Fibroblast of lung (primary cell): ENCODE results near the gene KRT34. TPM values are rescaled to one million over a fixed set of nuclear protein-coding genes. Genes with fewer than 3 reads are reported as not detected.

Experiments
- DNase-seq, 2 donors: peaks; one replicate each; pipeline versions ENCODE4 v3.0.0 to v3.0.0-alpha.2; 2010; ENCODE audit warnings: low read depth in 2 of 2
- H2AFZ ChIP-seq: 2 replicates; pipeline ENCODE4 v1.5.1; 2012; ENCODE audit warnings: low read length, control low read depth, inconsistent platforms
- H3K27ac ChIP-seq: 2 replicates; pipeline ENCODE4 v1.5.1; 2011; ENCODE audit warnings: low read length, control low read depth; ENCODE audit not compliant: insufficient read depth
- H3K27me3 ChIP-seq: 2 replicates; pipeline ENCODE4 v1.5.1; 2011; ENCODE audit warnings: mild to moderate bottlenecking, low read length; ENCODE audit not compliant: control insufficient read depth, insufficient read depth
- H3K36me3 ChIP-seq: 2 replicates; pipeline ENCODE4 v1.5.1; 2011; ENCODE audit warnings: low read length; ENCODE audit not compliant: control insufficient read depth, insufficient read depth
- H3K4me1 ChIP-seq: 2 replicates; pipeline ENCODE4 v1.5.1; 2011; ENCODE audit warnings: low read length; ENCODE audit not compliant: control insufficient read depth, insufficient read depth; ENCODE audit errors: extremely low read depth
- H3K4me2 ChIP-seq: 2 replicates; pipeline ENCODE4 v1.5.1; 2011; ENCODE audit warnings: low read length, control low read depth; ENCODE audit not compliant: insufficient read depth; ENCODE audit errors: extremely low read depth
- H3K4me3 ChIP-seq, 4 experiments: fragments of 200-600 bp in 1 of 4; sonication (generic) in 1 of 4; replicated peaks in 1 of 4; 2 replicates each; pipeline ENCODE4 v1.5.1; 2011 to 2016; ENCODE audit warnings: low read length in 4 of 4, low read depth in 3 of 4, mild to moderate bottlenecking in 3 of 4, control low read depth in 2 of 4, inconsistent platforms in 1 of 4, mixed read lengths in 1 of 4; ENCODE audit not compliant: insufficient read depth in 1 of 4; ENCODE audit errors: control extremely low read depth in 1 of 4
- H3K79me2 ChIP-seq: 2 replicates; pipeline ENCODE4 v1.5.1; 2012; ENCODE audit warnings: mild to moderate bottlenecking, low read length, inconsistent platforms; ENCODE audit not compliant: control insufficient read depth, insufficient read depth
- H3K9ac ChIP-seq: 2 replicates; pipeline ENCODE4 v1.5.1; 2011; ENCODE audit warnings: mild to moderate bottlenecking, low read length, control low read depth; ENCODE audit not compliant: insufficient read depth
- H3K9me3 ChIP-seq: 2 replicates; pipeline ENCODE4 v1.5.1; 2012; ENCODE audit warnings: low read depth, low read length; ENCODE audit not compliant: control insufficient read depth, insufficient read depth
- H4K20me1 ChIP-seq: 2 replicates; pipeline ENCODE4 v1.5.1; 2011; ENCODE audit warnings: low read length; ENCODE audit not compliant: control insufficient read depth, insufficient read depth; ENCODE audit errors: extremely low read depth
- CTCF ChIP-seq, 2 donors: IDR thresholded peaks in 1 of 2; conservative IDR thresholded peaks in 1 of 2; 1 replicate in 1 of 2; 2 replicates in 1 of 2; pipeline ENCODE4 v1.5.1; 2011 to 2012; ENCODE audit warnings: low read length in 2 of 2, control low read depth in 1 of 2, inconsistent platforms in 1 of 2, low read depth in 1 of 2, mild to moderate bottlenecking in 1 of 2
- EZH2 ChIP-seq: IDR thresholded peaks from 2 replicates; pipeline ENCODE4 v1.5.1; 2012; ENCODE audit warnings: low read length, control low read depth, mild to moderate bottlenecking; ENCODE audit errors: missing control alignments
- polyA plus RNA-seq, 2 donors: library from polyadenylated mRNA; depleted of rRNA in 1 of 2; stranded (reverse) in 1 of 2; unstranded in 1 of 2; fragments of >200 nt; gene quantifications; 2 replicates each; pipeline ENCODE4 v1.2.1, GENCODE V29; 2011 to 2012; ENCODE audit warnings: missing spikeins in 1 of 2
- total RNA-seq: library from RNA; depleted of rRNA; stranded (reverse); fragments of >200 nt; gene quantifications from 2 replicates; pipeline ENCODE4 v1.2.1, GENCODE V29; 2014

KRT34 gene
- total and polyA plus RNA-seq, 2 donors (not counting 1 experiment from before 2014, with no cell fraction given), result under 0.01 to 1.00 TPM

DNA sequence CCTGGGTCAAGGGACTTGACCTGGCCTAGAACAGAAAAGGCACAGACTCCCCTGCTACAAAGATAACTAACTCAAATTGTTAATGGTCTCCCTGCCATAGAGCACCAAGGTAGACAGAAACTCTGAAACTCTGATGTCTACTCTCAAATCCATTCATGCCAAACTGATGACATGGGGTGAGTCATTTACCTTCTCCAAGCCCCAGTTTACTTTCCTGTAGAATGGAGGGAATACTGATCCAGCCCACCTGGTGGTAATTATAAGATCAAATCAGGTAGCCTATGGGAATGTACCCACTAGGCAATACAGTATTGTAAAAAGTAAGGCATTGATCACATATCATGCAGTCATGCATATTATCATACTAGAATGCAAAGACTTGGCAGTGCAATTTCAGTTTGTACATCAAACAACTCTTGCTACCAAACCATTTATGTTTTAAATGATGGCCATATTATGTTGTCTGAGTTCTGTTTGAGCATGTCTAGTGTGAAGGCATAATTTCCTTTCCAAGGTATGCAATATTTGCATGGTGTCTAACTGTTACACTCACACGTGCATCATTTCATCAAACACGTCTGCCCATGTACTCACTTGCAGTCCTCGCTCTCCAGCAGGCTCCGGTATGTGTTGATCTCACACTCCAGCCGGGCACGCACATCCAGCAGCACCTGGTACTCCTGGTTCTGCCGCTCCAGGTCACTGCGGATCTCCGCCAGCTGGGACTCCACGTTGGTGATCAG, 12.3 kb upstream of the KRT34 start:
- Histone ChIP-seq H3K27ac (no peak overlapping the region), H4K20me1 (no peaks in the 10 kb centered on the region), H3K79me2 (no peaks in the 10 kb centered on the region), H3K27me3 (peaks cover 2% of the 10 kb centered on the region), H2AFZ (no peak overlapping the region), H3K9ac (no peak overlapping the region), H3K9me3 (no peaks in the 10 kb centered on the region), H3K4me3 (no peak overlapping the region), H3K4me1 (no peaks in the 10 kb centered on the region), H3K4me2 (no peak overlapping the region), H3K36me3 (no peaks in the 10 kb centered on the region)
- peak in 1 of 2 donors; percentile 36 for DNase-seq
- TF ChIP-seq CTCF (conservative IDR thresholded peaks at IDR 0.05 in 1 of 2, IDR thresholded peaks at IDR 0.05 in 1 of 2; ENCODE audit: low read depth in 1 of 2, low read length in 2 of 2) (no peak), EZH2 (no peak)

GRCh38 chr17:41393826-41394225, 11.7 kb upstream of the KRT34 start:
- no peak for DNase-seq
- no peak overlapping the region for H3K4me3 ChIP-seq
- no peaks in the 10 kb centered on the region for H3K9me3 ChIP-seq
- no peak overlapping the region for H3K27ac ChIP-seq
- no peaks in the 10 kb centered on the region for H4K20me1 ChIP-seq
- no peak overlapping the region for H3K9ac ChIP-seq
- no peaks in the 10 kb centered on the region for H3K36me3 ChIP-seq
- H3K4me2 ChIP-seq, result no peak overlapping the region
- TF ChIP-seq EZH2 (no peak), CTCF (conservative IDR thresholded peaks at IDR 0.05 in 1 of 2, IDR thresholded peaks at IDR 0.05 in 1 of 2; ENCODE audit: low read depth in 1 of 2, low read length in 2 of 2) (no peak)
- no peak overlapping the region for H2AFZ ChIP-seq
- no peaks in the 10 kb centered on the region for H3K4me1 ChIP-seq
- no peaks in the 10 kb centered on the region for H3K79me2 ChIP-seq
- H3K27me3 ChIP-seq, result peaks cover 2% of the 10 kb centered on the region

DNA sequence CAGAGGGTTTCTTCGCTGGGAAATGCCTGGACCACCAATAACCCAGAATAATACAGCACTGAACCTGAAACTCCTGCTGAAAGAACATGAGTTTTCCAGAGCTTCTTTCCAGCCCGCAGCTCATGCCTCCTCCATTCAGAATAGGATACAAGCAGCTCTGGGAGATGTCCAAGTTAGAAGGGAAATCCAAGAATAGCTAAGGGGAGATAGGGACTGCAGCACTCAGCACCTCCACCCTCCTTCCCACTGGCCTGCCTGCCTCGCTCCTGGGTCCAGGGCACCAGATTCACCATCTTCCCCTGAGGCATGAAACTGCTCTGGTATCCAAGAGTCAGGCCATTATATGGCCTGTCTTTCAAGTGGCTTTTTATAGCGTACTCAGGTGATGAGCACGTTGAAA, 11.2 kb upstream of the KRT34 start:
- TF ChIP-seq EZH2, result no peak
- TF ChIP-seq CTCF (conservative IDR thresholded peaks at IDR 0.05 in 1 of 2, IDR thresholded peaks at IDR 0.05 in 1 of 2; ENCODE audit: low read depth in 1 of 2, low read length in 2 of 2), result no peak
- Histone ChIP-seq H4K20me1 (no peaks in the 10 kb centered on the region), H3K36me3 (no peaks in the 10 kb centered on the region), H3K27ac (no peak overlapping the region), H3K9me3 (no peaks in the 10 kb centered on the region), H3K9ac (no peak overlapping the region), H3K27me3 (peaks cover 2% of the 10 kb centered on the region), H3K4me2 (no peak overlapping the region), H2AFZ (no peak overlapping the region), H3K4me3 (no peak overlapping the region), H3K79me2 (no peaks in the 10 kb centered on the region), H3K4me1 (no peaks in the 10 kb centered on the region)
- DNase-seq, result peak in 1 of 2 donors; percentile 42
